Adipocyte (in vitro differentiated cells): ENCODE measurements around the gene FATE1.

Experiments
- DNase-seq: peaks from one replicate; pipeline ENCODE4 v3.0.0-alpha.2; 2015; ENCODE audit warnings: low read depth
- H3K27me3 ChIP-seq: replicated peaks from 2 replicates; pipeline ENCODE4 v1.7.0; 2013; ENCODE audit warnings: mild to moderate bottlenecking, low read length, moderate library complexity; ENCODE audit not compliant: control insufficient read depth, insufficient read depth
- H3K36me3 ChIP-seq: 2 replicates; pipeline ENCODE4 v1.7.0; 2013; ENCODE audit warnings: low read length, mild to moderate bottlenecking, moderate library complexity; ENCODE audit not compliant: control insufficient read depth, insufficient read depth, severe bottlenecking
- H3K4me1 ChIP-seq: 2 replicates; pipeline ENCODE4 v1.7.0; 2013; ENCODE audit warnings: mild to moderate bottlenecking, low read length, moderate library complexity; ENCODE audit not compliant: control insufficient read depth, insufficient read depth
- H3K4me3 ChIP-seq: 2 replicates; pipeline ENCODE4 v1.7.0; 2013; ENCODE audit warnings: mild to moderate bottlenecking, low read length, moderate library complexity
- H3K9ac ChIP-seq: 2 replicates; pipeline ENCODE4 v1.7.0; 2013; ENCODE audit warnings: mild to moderate bottlenecking, low read length, moderate library complexity
- H3K9me3 ChIP-seq: 2 replicates; pipeline ENCODE4 v1.7.0; 2013; ENCODE audit warnings: mild to moderate bottlenecking, low read length, moderate library complexity; ENCODE audit not compliant: control insufficient read depth

FATE1 gene

GRCh38 chrX:151704041-151704663 is 11.7 kb upstream of the FATE1 start:
- no peak for DNase-seq
- H3K9me3 ChIP-seq: no peaks in the 10 kb centered on the region

DNA sequence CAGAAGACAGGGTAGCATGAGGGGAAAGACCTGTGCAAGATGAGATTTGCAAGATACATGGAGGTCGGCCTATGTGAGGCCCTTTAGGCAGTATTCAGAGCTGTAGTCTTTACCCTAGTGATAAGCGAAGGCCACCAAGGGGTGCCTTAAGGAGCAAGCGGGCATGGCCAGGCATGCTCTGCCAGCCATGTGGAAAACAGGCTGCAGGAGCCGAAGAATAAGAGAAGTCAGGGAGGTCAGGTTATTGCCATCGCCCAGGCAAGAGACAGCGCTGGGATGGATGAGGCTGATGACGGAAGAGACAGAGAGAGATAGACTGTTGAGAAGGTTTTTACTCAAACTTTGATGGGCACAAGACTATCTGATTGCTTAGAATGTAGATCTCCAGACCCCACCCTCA is 7.0 kb upstream of the FATE1 start:
- Histone ChIP-seq H3K4me3 (no peak overlapping the region), H3K4me1 (no peaks in the 10 kb centered on the region), H3K36me3 (no peaks in the 10 kb centered on the region), H3K9ac (no peak overlapping the region), H3K27me3 (peaks cover 42% of the 10 kb centered on the region), H3K9me3 (no peaks in the 10 kb centered on the region)
- no peak for DNase-seq

More at GRCh38 chrX:151704041-151704663, 11.7 kb upstream of the FATE1 start:
- H3K4me1 ChIP-seq: no peaks in the 10 kb centered on the region
- no peak overlapping the region for H3K9ac ChIP-seq
- H3K27me3 ChIP-seq: peaks cover 47% of the 10 kb centered on the region
- no peaks in the 10 kb centered on the region for H3K36me3 ChIP-seq
- H3K4me3 ChIP-seq: no peak overlapping the region

GRCh38 chrX:151710457-151710856 is 5.4 kb upstream of the FATE1 start:
- no peaks in the 10 kb centered on the region for H3K36me3 ChIP-seq
- no peak overlapping the region for H3K9ac ChIP-seq
- peaks cover 36% of the 10 kb centered on the region for H3K27me3 ChIP-seq
- no peaks in the 10 kb centered on the region for H3K9me3 ChIP-seq
- no peak for DNase-seq
- H3K4me1 ChIP-seq: no peaks in the 10 kb centered on the region
- H3K4me3 ChIP-seq: no peak overlapping the region

DNA sequence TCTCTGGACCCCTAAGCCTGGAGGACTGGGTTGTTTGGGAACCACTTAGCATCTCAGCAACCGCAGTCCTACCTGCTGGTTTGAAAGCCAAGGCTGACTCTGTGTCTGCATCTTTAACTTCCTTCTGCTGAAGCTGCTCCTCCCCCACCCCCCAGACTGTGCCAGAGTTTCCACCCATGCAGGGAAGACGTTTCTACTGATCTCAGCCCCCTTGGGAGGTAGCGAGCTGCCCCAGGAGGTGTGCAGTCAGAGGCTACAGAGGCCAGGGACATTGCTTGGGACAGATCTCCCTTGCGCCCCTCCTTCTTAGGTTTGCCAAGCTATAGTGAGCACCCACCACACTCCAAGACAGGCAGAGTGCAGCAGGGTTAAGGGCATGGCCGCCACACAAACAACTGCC is 4.7 kb upstream of the FATE1 start:
- no peaks in the 10 kb centered on the region for H3K9me3 ChIP-seq
- H3K4me3 ChIP-seq: no peak overlapping the region
- DNase-seq: no peak
- no peaks in the 10 kb centered on the region for H3K4me1 ChIP-seq
- no peak overlapping the region for H3K9ac ChIP-seq
- no peaks in the 10 kb centered on the region for H3K36me3 ChIP-seq
- H3K27me3 ChIP-seq: peaks cover 33% of the 10 kb centered on the region

DNA sequence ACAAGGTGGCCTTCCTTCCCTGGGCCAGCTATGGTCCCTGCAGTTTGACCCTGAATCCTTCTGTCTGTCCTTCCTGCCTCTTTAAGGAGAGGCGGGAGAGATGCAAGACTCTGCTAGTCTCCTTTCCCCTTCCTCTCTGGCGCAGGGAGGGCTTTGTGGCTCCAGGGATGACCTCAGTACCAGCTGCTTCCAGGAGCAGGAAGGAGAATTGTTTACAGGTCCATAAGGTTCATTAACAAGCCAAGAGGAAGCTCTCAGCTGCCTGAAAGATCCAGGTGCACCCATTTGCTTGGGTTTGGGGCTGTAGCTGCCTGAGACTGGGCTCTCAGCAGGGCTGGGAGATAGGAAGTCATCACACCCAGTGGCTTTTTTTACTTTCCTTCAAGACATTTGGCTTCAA is 4.0 kb upstream of the FATE1 start:
- no peak overlapping the region for H3K4me3 ChIP-seq
- H3K9me3 ChIP-seq: no peaks in the 10 kb centered on the region
- no peak for DNase-seq
- peaks cover 27% of the 10 kb centered on the region for H3K27me3 ChIP-seq
- no peaks in the 10 kb centered on the region for H3K4me1 ChIP-seq
- no peak overlapping the region for H3K9ac ChIP-seq
- no peaks in the 10 kb centered on the region for H3K36me3 ChIP-seq

DNA sequence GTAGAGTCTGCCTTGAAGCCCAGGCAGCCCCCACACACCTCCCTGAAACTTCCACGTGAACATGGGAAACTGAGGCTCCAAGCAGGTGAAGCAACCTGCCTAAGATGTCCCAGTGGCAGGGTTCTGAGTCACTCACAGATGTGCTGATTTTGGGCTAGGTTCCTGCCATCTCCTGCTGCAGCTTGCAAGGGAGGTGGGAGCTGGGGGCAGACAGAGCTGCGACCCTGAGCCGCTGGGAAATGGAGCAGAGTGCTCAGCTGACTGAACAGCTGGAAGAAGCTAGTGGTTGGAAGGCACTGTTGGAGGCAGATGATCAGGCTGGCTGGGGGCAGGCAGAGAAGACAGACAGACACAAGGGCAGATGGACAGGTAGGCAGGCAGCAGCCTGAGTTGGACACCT is 3.6 kb upstream of the FATE1 start:
- Histone ChIP-seq H3K36me3 (no peaks in the 10 kb centered on the region), H3K9ac (no peak overlapping the region), H3K27me3 (peaks cover 27% of the 10 kb centered on the region)

DNA sequence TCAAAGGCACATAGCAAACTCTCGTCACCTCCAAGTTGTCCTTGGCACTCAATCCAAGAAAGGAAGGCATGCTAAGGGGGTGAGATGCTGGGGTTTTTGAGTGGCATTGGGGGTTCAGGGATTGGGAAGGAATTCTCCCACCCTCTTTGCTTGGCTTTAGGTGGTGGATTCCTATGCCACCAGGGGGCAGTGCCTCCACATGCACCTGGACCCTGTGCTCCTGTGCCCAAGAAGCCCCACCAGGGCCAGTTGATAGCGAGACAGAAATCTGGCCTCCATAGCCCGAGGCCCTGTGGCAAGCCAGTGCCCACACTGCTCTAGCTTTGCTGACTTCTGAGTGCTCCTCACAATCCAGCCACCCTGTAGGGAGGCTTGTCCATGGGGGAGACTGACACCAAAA is 2.0 kb upstream of the FATE1 start:
- Histone ChIP-seq H3K9me3 (no peaks in the 10 kb centered on the region), H3K9ac (no peak overlapping the region), H3K4me1 (no peaks in the 10 kb centered on the region), H3K27me3 (peaks cover 24% of the 10 kb centered on the region), H3K4me3 (no peak overlapping the region), H3K36me3 (no peaks in the 10 kb centered on the region)
- DNase-seq: peak; percentile 35

More for the DNA sequence above, 3.6 kb upstream of the FATE1 start:
- no peaks in the 10 kb centered on the region for H3K9me3 ChIP-seq
- H3K4me3 ChIP-seq: no peak overlapping the region
- no peaks in the 10 kb centered on the region for H3K4me1 ChIP-seq
- DNase-seq: no peak

DNA sequence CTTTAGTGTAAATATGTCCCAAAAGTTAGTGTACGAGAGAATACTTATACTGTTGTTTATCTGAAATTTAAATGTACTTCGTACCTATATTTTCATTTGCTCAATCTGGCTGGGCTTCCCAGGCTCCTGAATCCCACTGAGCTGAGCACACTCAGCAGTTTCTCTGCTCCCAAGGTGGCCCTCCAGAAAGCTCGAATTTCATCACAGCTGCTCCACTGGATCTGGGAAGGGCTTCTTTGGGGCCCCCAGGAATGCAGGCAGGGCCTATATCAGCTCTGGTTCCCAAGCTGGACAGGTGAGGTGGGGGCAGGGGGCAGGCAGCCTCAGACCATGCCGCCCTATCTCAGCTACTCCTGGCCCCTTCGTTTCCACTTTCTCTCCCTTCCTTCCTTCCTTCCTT is 1.5 kb upstream of the FATE1 start:
- H3K4me1 ChIP-seq: no peaks in the 10 kb centered on the region
- H3K36me3 ChIP-seq: no peaks in the 10 kb centered on the region
- DNase-seq: no peak
- H3K9ac ChIP-seq: no peak overlapping the region
- no peaks in the 10 kb centered on the region for H3K9me3 ChIP-seq
- H3K4me3 ChIP-seq: no peak overlapping the region
- H3K27me3 ChIP-seq: peaks cover 24% of the 10 kb centered on the region

- Histone ChIP-seq H3K4me3 (no peak overlapping the region), H3K9me3 (peaks cover 11% of the 10 kb centered on the region), H3K4me1 (no peaks in the 10 kb centered on the region), H3K27me3 (peaks cover 32% of the 10 kb centered on the region), H3K9ac (no peak overlapping the region), H3K36me3 (no peaks in the 10 kb centered on the region)
- no peak for DNase-seq
Measured at GRCh38 chrX:151722241-151722846, 6.5 kb downstream of the FATE1 start.

DNA sequence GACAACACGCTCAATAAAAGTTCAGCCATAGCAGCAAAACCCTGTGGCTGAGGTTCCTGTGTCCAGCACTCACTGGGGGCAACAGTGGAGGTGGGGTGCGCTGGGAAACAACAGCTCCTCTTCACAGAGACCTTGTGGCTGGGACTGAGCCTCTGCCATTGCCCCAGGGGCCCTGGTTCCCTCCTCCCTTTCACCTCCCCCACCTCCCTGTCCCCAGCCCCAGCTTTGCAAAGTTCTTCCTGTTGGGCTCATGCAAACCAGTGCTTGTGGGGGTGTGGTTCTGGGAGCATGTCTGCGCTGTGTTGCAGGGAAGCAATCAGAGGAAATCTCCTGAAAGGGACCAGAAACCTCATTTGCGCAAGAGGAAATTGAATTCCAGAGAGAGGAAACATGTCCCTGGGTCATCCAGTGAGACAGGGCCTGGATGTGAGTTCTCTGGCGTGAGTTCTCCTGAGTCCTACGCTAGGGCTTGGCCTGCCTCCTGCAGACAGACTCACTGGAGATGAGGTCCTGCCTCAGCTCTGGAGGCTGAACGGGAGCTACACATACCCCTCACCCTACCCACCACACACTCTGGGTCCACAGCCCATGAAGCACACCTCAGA is 7.4 kb downstream of the FATE1 start:
- Histone ChIP-seq H3K36me3 (no peaks in the 10 kb centered on the region), H3K27me3 (peaks cover 37% of the 10 kb centered on the region), H3K9me3 (peaks cover 11% of the 10 kb centered on the region), H3K4me1 (no peaks in the 10 kb centered on the region), H3K9ac (no peak overlapping the region), H3K4me3 (no peak overlapping the region)
- no peak for DNase-seq

GRCh38 chrX:151724563-151725337 is 8.9 kb downstream of the FATE1 start:
- no peaks in the 10 kb centered on the region for H3K36me3 ChIP-seq
- H3K27me3 ChIP-seq: peaks cover 41% of the 10 kb centered on the region
- no peak for DNase-seq
- H3K9ac ChIP-seq: no peak overlapping the region
- no peaks in the 10 kb centered on the region for H3K4me1 ChIP-seq
- H3K4me3 ChIP-seq: no peak overlapping the region
- H3K9me3 ChIP-seq: peaks cover 11% of the 10 kb centered on the region
